Mesenchymal stem cell (in vitro differentiated cells and primary cell): ENCODE measurements around the gene ERBB4.
A peak's percentile ranks its signal among the peaks of the same experiment; 100 is the strongest.

Experiments
- DNase-seq: peaks from one replicate; pipeline ENCODE4 v3.0.0-alpha.2; 2013
- H2AFZ ChIP-seq: one replicate; pipeline ENCODE4 v1.6.1; 2013; ENCODE audit warnings: low read depth, mild to moderate bottlenecking, control low read depth, inconsistent platforms, low read length, moderate library complexity
- H2AK5ac ChIP-seq: 2 replicates; pipeline ENCODE4 v1.6.1; 2013; ENCODE audit warnings: low read length, moderate library complexity, mild to moderate bottlenecking, inconsistent platforms; ENCODE audit not compliant: severe bottlenecking
- H2BK120ac ChIP-seq: one replicate; pipeline ENCODE4 v1.6.1; 2013; ENCODE audit warnings: low read depth, mild to moderate bottlenecking, inconsistent platforms, low read length, moderate library complexity
- H2BK12ac ChIP-seq, 2 experiments: one replicate each; pipeline ENCODE4 v1.6.1; 2013; ENCODE audit warnings: inconsistent platforms in 2 of 2, low read length in 2 of 2, mild to moderate bottlenecking in 2 of 2, moderate library complexity in 2 of 2, control low read depth in 1 of 2
- H2BK15ac ChIP-seq: one replicate; pipeline ENCODE4 v1.6.1; 2013; ENCODE audit warnings: mild to moderate bottlenecking, low read depth, inconsistent platforms; ENCODE audit not compliant: poor library complexity, severe bottlenecking
- H2BK5ac ChIP-seq: 2 replicates; pipeline ENCODE4 v1.6.1; 2013; ENCODE audit warnings: low read depth, mild to moderate bottlenecking, low read length, control low read depth, inconsistent platforms; ENCODE audit not compliant: poor library complexity, severe bottlenecking
- H3K14ac ChIP-seq, 2 experiments: one replicate each; pipeline ENCODE4 v1.6.1; 2013; ENCODE audit warnings: inconsistent platforms in 2 of 2, low read length in 2 of 2, control low read depth in 1 of 2, mild to moderate bottlenecking in 1 of 2, moderate library complexity in 1 of 2
- H3K18ac ChIP-seq, 2 experiments: one replicate each; pipeline ENCODE4 v1.6.1; 2013; ENCODE audit warnings: inconsistent platforms in 2 of 2, low read length in 2 of 2, control low read depth in 1 of 2, low read depth in 1 of 2, mild to moderate bottlenecking in 1 of 2
- H3K23ac ChIP-seq, 2 experiments: one replicate each; pipeline ENCODE4 v1.6.1; 2013; ENCODE audit warnings: inconsistent platforms in 2 of 2, low read length in 2 of 2, mild to moderate bottlenecking in 2 of 2, moderate library complexity in 2 of 2, control low read depth in 1 of 2
- H3K27ac ChIP-seq: 2 replicates; pipeline ENCODE4 v1.5.1; 2013; ENCODE audit warnings: mild to moderate bottlenecking, moderate library complexity, low read length, control low read depth, inconsistent platforms; ENCODE audit not compliant: poor library complexity, severe bottlenecking
- H3K27me3 ChIP-seq, 2 experiments: 2 replicates each; pipeline versions ENCODE4 v1.6.1 to v1.7.0; 2013; ENCODE audit warnings: low read length in 2 of 2, mild to moderate bottlenecking in 2 of 2, moderate library complexity in 2 of 2, control low read depth in 1 of 2, inconsistent platforms in 1 of 2; ENCODE audit not compliant: control insufficient read depth in 1 of 2, insufficient read depth in 1 of 2
- H3K36me3 ChIP-seq, 2 experiments: 2 replicates each; pipeline versions ENCODE4 v1.6.1 to v1.7.0; 2013; ENCODE audit warnings: low read length in 2 of 2, control low read depth in 1 of 2, inconsistent platforms in 1 of 2, low read depth in 1 of 2, mild to moderate bottlenecking in 1 of 2; ENCODE audit not compliant: insufficient read depth in 2 of 2, control insufficient read depth in 1 of 2
- H3K4ac ChIP-seq, 2 experiments: one replicate each; pipeline ENCODE4 v1.6.1; 2013; ENCODE audit warnings: inconsistent platforms in 2 of 2, low read length in 2 of 2, mild to moderate bottlenecking in 2 of 2, moderate library complexity in 2 of 2, control low read depth in 1 of 2, low read depth in 1 of 2
- H3K4me1 ChIP-seq: 2 replicates; pipeline ENCODE4 v1.6.1; 2013; ENCODE audit warnings: low read depth, low read length, control low read depth; ENCODE audit not compliant: control insufficient read depth, insufficient read depth
- H3K4me2 ChIP-seq: 2 replicates; pipeline ENCODE4 v1.6.1; 2013; ENCODE audit warnings: low read length, mild to moderate bottlenecking, inconsistent platforms; ENCODE audit not compliant: poor library complexity, severe bottlenecking
- H3K4me3 ChIP-seq, 2 experiments: 2 replicates each; pipeline versions ENCODE4 v1.5.1 to v1.7.0; 2013; ENCODE audit warnings: low read length in 2 of 2, mild to moderate bottlenecking in 2 of 2, control low read depth in 1 of 2, low read depth in 1 of 2; ENCODE audit not compliant: insufficient read depth in 1 of 2
- H3K79me1 ChIP-seq: replicated peaks from 2 replicates; pipeline ENCODE4 v1.6.1; 2013; ENCODE audit warnings: mild to moderate bottlenecking, control low read depth, low read length, inconsistent platforms; ENCODE audit not compliant: poor library complexity, severe bottlenecking
- H3K9ac ChIP-seq: 2 replicates; pipeline ENCODE4 v1.7.0; 2013; ENCODE audit warnings: mild to moderate bottlenecking, low read length, moderate library complexity
- H3K9me3 ChIP-seq: 2 replicates; pipeline ENCODE4 v1.7.0; 2013; ENCODE audit warnings: mild to moderate bottlenecking, low read length; ENCODE audit not compliant: control insufficient read depth
- H4K8ac ChIP-seq: one replicate; pipeline ENCODE4 v1.6.1; 2013; ENCODE audit warnings: inconsistent platforms, mild to moderate bottlenecking, low read length, moderate library complexity
- H4K91ac ChIP-seq: one replicate; pipeline ENCODE4 v1.6.1; 2013; ENCODE audit warnings: mild to moderate bottlenecking, low read length, inconsistent platforms
- WGBS: methylation state at CpG from one replicate; pipeline ENCODE4 v1.1.7; 2013; ENCODE audit warnings: mixed read lengths; 5-methylcytosine and 5-hydroxymethylcytosine counted together

ERBB4 gene

GRCh38 chr2:212154477-212154878, 384.1 kb downstream of the ERBB4 start:
- no peak overlapping the region for H3K14ac ChIP-seq
- H3K4me3 ChIP-seq = no peak overlapping the region
- no peak overlapping the region for H3K9ac ChIP-seq
- no peaks in the 10 kb centered on the region for H3K27me3 ChIP-seq
- H4K8ac ChIP-seq = no peak overlapping the region
- no peaks in the 10 kb centered on the region for H3K36me3 ChIP-seq
- H3K79me1 ChIP-seq = no peaks in the 10 kb centered on the region
- no peak overlapping the region for H2BK5ac ChIP-seq
- H2AFZ ChIP-seq = no peak overlapping the region
- H4K91ac ChIP-seq = no peak overlapping the region
- no peak for DNase-seq
- no peak overlapping the region for H2AK5ac ChIP-seq
- WGBS = 40% methylated on average over 1 of the region's 2 CpGs
- H3K4me1 ChIP-seq = no peaks in the 10 kb centered on the region
- no peak overlapping the region for H3K4ac ChIP-seq
- no peak overlapping the region for H3K18ac ChIP-seq
- no peak overlapping the region for H2BK120ac ChIP-seq
- H2BK15ac ChIP-seq = no peak overlapping the region
- H3K27ac ChIP-seq = no peak overlapping the region
- no peak overlapping the region for H3K23ac ChIP-seq
- no peak overlapping the region for H2BK12ac ChIP-seq
- no peaks in the 10 kb centered on the region for H3K9me3 ChIP-seq
- H3K4me2 ChIP-seq = no peak overlapping the region

GRCh38 chr2:212153923-212154322, 384.7 kb downstream of the ERBB4 start:
- no peaks in the 10 kb centered on the region for H3K9me3 ChIP-seq
- H4K8ac ChIP-seq = no peak overlapping the region
- H2BK5ac ChIP-seq = no peak overlapping the region
- H2BK120ac ChIP-seq = no peak overlapping the region
- no peak overlapping the region for H3K4ac ChIP-seq
- H3K18ac ChIP-seq = no peak overlapping the region
- no CpG with 5 or more reads among the region's 2 CpGs for WGBS
- H3K27ac ChIP-seq = no peak overlapping the region
- H2AFZ ChIP-seq = no peak overlapping the region
- H3K36me3 ChIP-seq = no peaks in the 10 kb centered on the region
- no peak overlapping the region for H3K4me3 ChIP-seq
- no peak overlapping the region for H2BK15ac ChIP-seq
- H3K9ac ChIP-seq = no peak overlapping the region
- H2BK12ac ChIP-seq = no peak overlapping the region
- no peaks in the 10 kb centered on the region for H3K27me3 ChIP-seq
- H3K4me1 ChIP-seq = no peaks in the 10 kb centered on the region
- no peaks in the 10 kb centered on the region for H3K79me1 ChIP-seq
- H4K91ac ChIP-seq = no peak overlapping the region
- H3K23ac ChIP-seq = no peak overlapping the region
- no peak overlapping the region for H3K4me2 ChIP-seq
- no peak overlapping the region for H3K14ac ChIP-seq
- no peak overlapping the region for H2AK5ac ChIP-seq
- DNase-seq = no peak

- Histone ChIP-seq H3K9ac (no peak overlapping the region), H4K91ac (no peak overlapping the region), H3K18ac (no peak overlapping the region), H3K27me3 (no peaks in the 10 kb centered on the region), H3K23ac (no peak overlapping the region), H2AK5ac (no peak overlapping the region), H2BK5ac (no peak overlapping the region), H3K36me3 (no peaks in the 10 kb centered on the region), H2BK15ac (no peak overlapping the region), H2AFZ (no peak overlapping the region), H2BK12ac (no peak overlapping the region), H3K9me3 (no peaks in the 10 kb centered on the region), H4K8ac (no peak overlapping the region), H3K27ac (no peak overlapping the region), H2BK120ac (no peak overlapping the region), H3K14ac (no peak overlapping the region), H3K4me1 (peaks cover 1% of the 10 kb centered on the region), H3K4me2 (no peak overlapping the region), H3K4me3 (no peak overlapping the region), H3K4ac (no peak overlapping the region), H3K79me1 (no peaks in the 10 kb centered on the region)
- WGBS = no CpG with 5 or more reads among the region's 2 CpGs
- peak; percentile 31 for DNase-seq
Observed at GRCh38 chr2:212147921-212148513, 390.6 kb downstream of the ERBB4 start.

- no peak overlapping the region for H2AK5ac ChIP-seq
- H2BK5ac ChIP-seq = no peak overlapping the region
- H3K23ac ChIP-seq = no peak overlapping the region
- no peak overlapping the region for H4K8ac ChIP-seq
- H2BK120ac ChIP-seq = no peak overlapping the region
- H3K27me3 ChIP-seq = no peaks in the 10 kb centered on the region
- no peak overlapping the region for H2AFZ ChIP-seq
- H4K91ac ChIP-seq = no peak overlapping the region
- H3K9ac ChIP-seq = no peak overlapping the region
- no peak for DNase-seq
- H3K79me1 ChIP-seq = no peaks in the 10 kb centered on the region
- no peaks in the 10 kb centered on the region for H3K36me3 ChIP-seq
- no peak overlapping the region for H2BK12ac ChIP-seq
- H3K4ac ChIP-seq = no peak overlapping the region
- WGBS = 94% methylated on average over 1 of the region's 3 CpGs
- H3K4me3 ChIP-seq = no peak overlapping the region
- H3K4me2 ChIP-seq = no peak overlapping the region
- H3K14ac ChIP-seq = no peak overlapping the region
- H3K27ac ChIP-seq = no peak overlapping the region
- peaks cover 1% of the 10 kb centered on the region for H3K4me1 ChIP-seq
- H3K18ac ChIP-seq = no peak overlapping the region
- H2BK15ac ChIP-seq = no peak overlapping the region
- H3K9me3 ChIP-seq = no peaks in the 10 kb centered on the region
Observed at GRCh38 chr2:212146416-212146815, 392.2 kb downstream of the ERBB4 start.
